Sigmoid colon (tissue), 7 donors: ENCODE results near the gene CRYBG1. TPM values are rescaled to one million over a fixed set of nuclear protein-coding genes. Genes with fewer than 3 reads are reported as not detected.

Experiments used
- DNase-seq: peaks from one replicate; pipeline ENCODE4 v3.0.0-alpha.2; 2019
- H3K27ac ChIP-seq, 4 donors: fragments of 200-600 bp; sonication (generic); one replicate each; pipeline ENCODE4 v1.5.1; 2016 to 2019; ENCODE audit warnings: mild to moderate bottlenecking in 1 of 4
- H3K27me3 ChIP-seq, 3 donors: fragments of 200-600 bp; sonication (generic); one replicate each; pipeline ENCODE4 v1.5.1; 2019; ENCODE audit warnings: mild to moderate bottlenecking in 1 of 3
- H3K36me3 ChIP-seq, 4 donors: fragments of 200-600 bp; sonication (generic); one replicate each; pipeline ENCODE4 v1.5.1; 2016 to 2019
- H3K4me1 ChIP-seq, 4 donors: fragments of 200-600 bp; sonication (generic); one replicate each; pipeline ENCODE4 v1.5.1; 2017 to 2019
- H3K4me3 ChIP-seq, 4 donors: fragments of 200-600 bp; sonication (generic); one replicate each; pipeline ENCODE4 v1.5.1; 2017 to 2019; ENCODE audit warnings: mild to moderate bottlenecking in 2 of 4, moderate library complexity in 1 of 4
- H3K9me3 ChIP-seq, 4 donors: fragments of 200-600 bp in 3 of 4; sonication (generic) in 3 of 4; one replicate each; pipeline versions ENCODE4 v1.5.1 to v1.6.1; 2013 to 2019
- EP300 ChIP-seq, 4 donors: sonication (generic); formaldehyde crosslinking; IDR thresholded peaks; one replicate each; pipeline ENCODE4 v1.6.1; 2017; ENCODE audit warnings: antibody characterized with exemption in 4 of 4
- POLR2A ChIP-seq, 2 donors: fragments of 450-650 bp; IDR thresholded peaks; one replicate each; pipeline ENCODE4 v1.6.1; 2016; ENCODE audit warnings: antibody characterized with exemption in 2 of 2, mild to moderate bottlenecking in 2 of 2, moderate library complexity in 2 of 2
- POLR2AphosphoS5 ChIP-seq, 4 donors: sonication (generic); formaldehyde crosslinking; IDR thresholded peaks; one replicate each; pipeline ENCODE4 v1.6.1; 2017; ENCODE audit warnings: antibody characterized with exemption in 4 of 4
- WGBS, 2 donors: extraction: QIAGEN DNeasy Blood & Tissue Kit; methylation state at CpG; one replicate each; pipeline ENCODE4 v1.1.7; 2013; 5-methylcytosine and 5-hydroxymethylcytosine counted together
- intact Hi-C: fragments of 100-400 bp; cut with DNase I; formaldehyde crosslinking; loops from one replicate; pipeline ENCODE4 v1.15.1; 2023
- polyA plus RNA-seq, 3 donors: library from polyadenylated mRNA; stranded (reverse); fragments of 200-250 nt; gene quantifications; one replicate each; pipeline ENCODE4 v1.2.3, GENCODE V29; 2013
- total RNA-seq, 4 donors: library from RNA; depleted of rRNA; stranded (reverse); fragments of >200 nt; gene quantifications; one replicate each; pipeline ENCODE4 v1.1.0, GENCODE V29; 2016
- TF ChIP-seq, protein P1 (sequence below), 4 experiments: fragments of 450-650 bp in 3 of 4; fragments of 200-600 bp in 1 of 4; IDR thresholded peaks; one replicate each; pipeline ENCODE4 v1.5.1; 2016 to 2019; ENCODE audit warnings: antibody characterized with exemption in 4 of 4, mild to moderate bottlenecking in 3 of 4, moderate library complexity in 2 of 4
- donor health status: healthy with polysubstance abuse.
- donor health status: Bipolar disorder and iron deficiency.
- donor health status: healthy.

CRYBG1 gene
- total and polyA plus RNA-seq, 7 donors: 5.8 to 26.5 (median 10.2) TPM

DNA sequence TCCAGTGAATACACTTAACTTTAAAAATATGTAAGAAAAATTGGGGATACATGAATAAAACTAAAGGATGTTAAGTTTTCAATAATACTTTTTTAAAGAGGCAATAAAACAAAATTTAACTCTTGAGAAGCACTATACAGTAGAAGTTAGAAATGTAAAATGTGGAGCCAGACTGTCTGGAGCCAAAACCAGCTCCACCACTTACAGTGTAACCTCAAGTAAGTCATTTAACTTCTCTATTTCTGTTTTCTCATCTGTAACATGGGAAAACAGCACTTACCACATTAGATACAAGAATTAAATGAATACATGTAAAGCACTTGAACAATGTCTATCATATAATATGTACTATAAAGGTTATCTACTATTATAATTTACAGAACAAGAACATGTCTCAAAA, 41.7 kb upstream of the CRYBG1 start:
- TF ChIP-seq POLR2A (IDR thresholded peaks at IDR 0.05) (no peak), POLR2AphosphoS5 (IDR thresholded peaks at IDR 0.05) (no peak), EP300 (IDR thresholded peaks at IDR 0.05) (no peak)
- TF ChIP-seq, protein P1, sequence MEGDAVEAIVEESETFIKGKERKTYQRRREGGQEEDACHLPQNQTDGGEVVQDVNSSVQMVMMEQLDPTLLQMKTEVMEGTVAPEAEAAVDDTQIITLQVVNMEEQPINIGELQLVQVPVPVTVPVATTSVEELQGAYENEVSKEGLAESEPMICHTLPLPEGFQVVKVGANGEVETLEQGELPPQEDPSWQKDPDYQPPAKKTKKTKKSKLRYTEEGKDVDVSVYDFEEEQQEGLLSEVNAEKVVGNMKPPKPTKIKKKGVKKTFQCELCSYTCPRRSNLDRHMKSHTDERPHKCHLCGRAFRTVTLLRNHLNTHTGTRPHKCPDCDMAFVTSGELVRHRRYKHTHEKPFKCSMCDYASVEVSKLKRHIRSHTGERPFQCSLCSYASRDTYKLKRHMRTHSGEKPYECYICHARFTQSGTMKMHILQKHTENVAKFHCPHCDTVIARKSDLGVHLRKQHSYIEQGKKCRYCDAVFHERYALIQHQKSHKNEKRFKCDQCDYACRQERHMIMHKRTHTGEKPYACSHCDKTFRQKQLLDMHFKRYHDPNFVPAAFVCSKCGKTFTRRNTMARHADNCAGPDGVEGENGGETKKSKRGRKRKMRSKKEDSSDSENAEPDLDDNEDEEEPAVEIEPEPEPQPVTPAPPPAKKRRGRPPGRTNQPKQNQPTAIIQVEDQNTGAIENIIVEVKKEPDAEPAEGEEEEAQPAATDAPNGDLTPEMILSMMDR (IDR thresholded peaks at IDR 0.05): no peak
- Histone ChIP-seq H3K27ac (no peak overlapping the region), H3K4me3 (no peak overlapping the region), H3K9me3 (no peaks in the 10 kb centered on the region), H3K27me3 (no peaks in the 10 kb centered on the region), H3K36me3 (peaks cover 0 to 14% (median 7%) of the 10 kb centered on the region in 4 donors), H3K4me1 (peaks cover 0 to 29% (median 8%) of the 10 kb centered on the region in 4 donors)
- intact Hi-C loops: no loop called here
- no peak for DNase-seq

DNA sequence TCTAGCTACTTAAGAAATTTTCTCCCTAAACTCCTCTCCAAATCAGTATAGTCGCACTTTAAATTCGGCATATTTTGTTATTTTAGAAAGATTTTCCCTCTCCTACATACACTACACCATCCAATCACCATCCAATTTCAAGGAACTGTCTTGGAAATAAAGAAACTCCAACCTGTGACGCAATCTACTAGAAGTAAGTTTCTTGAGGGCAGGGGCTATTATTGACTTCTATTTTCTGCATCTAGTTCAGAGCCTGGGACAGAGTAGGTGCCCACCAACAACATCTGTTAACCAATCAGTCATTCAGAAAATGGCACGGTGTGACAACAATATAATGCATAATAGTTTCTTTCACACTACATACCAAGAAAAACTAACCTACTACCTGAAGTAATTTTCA, 38.6 kb upstream of the CRYBG1 start:
- intact Hi-C loops: loop anchor here (10.0 kb wide), 1 partner anchor 1327 kb away; no protein-coding TSS in a partner anchor
- WGBS, 2 donors: 97 to 98% methylated on average over 4 of the region's 4 CpGs

DNA sequence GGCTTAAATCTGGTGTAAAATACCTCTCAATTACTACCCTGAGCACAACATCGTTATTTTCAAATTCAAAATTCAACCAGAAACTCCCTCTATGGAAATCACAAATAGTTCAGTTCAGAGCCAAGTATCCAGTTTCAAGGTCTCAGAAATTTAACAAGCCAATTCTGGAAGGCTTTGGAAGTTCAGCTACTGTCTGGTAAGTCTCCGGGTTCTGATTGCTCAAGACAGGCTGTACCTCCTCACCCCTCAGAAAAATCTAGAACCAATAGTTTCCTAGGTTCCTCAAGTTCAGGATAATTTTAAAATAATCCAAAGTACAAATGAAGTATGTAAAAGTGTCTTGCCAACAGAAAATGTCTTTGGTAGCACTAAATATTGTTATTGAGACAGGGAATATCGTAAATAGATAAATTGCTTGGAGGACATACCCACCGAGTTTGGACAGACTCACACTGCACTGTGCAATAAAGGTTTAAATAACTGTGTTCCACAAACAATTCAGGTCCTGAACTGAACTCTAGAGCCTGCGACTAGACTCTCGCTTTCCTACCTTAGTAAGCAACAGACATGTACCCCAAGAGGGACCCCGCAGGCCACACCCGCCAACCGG, 35.7 kb upstream of the CRYBG1 start:
- WGBS, 2 donors: 1 to 6% methylated on average over 9 of the region's 9 CpGs
- DNase-seq: no peak
- intact Hi-C loops: loop anchor here (10.0 kb wide), 1 partner anchor 1330 kb away; no protein-coding TSS in a partner anchor
- Histone ChIP-seq H3K4me3 (peak overlapping the region; percentile 64 to 88 (median 80)), H3K36me3 (no peaks in the 10 kb centered on the region), H3K4me1 (peaks cover 0 to 20% (median 17%) of the 10 kb centered on the region in 4 donors), H3K27ac (peak overlapping the region; percentile 83 to 92 (median 87)), H3K9me3 (no peaks in the 10 kb centered on the region), H3K27me3 (peaks cover 0 to 4% (median 0%) of the 10 kb centered on the region in 3 donors)
- TF ChIP-seq, protein P1 (IDR thresholded peaks at IDR 0.05): no peak
- TF ChIP-seq POLR2A (IDR thresholded peaks at IDR 0.05) (no peak), EP300 (IDR thresholded peaks at IDR 0.05) (no peak), POLR2AphosphoS5 (IDR thresholded peaks at IDR 0.05) (no peak)

More for the DNA sequence above, 38.6 kb upstream of the CRYBG1 start:
- Histone ChIP-seq H3K27me3 (no peaks in the 10 kb centered on the region), H3K4me1 (peaks cover 0 to 40% (median 23%) of the 10 kb centered on the region in 4 donors), H3K36me3 (no peaks in the 10 kb centered on the region), H3K4me3 (no peak overlapping the region), H3K27ac (no peak overlapping the region), H3K9me3 (no peaks in the 10 kb centered on the region)
- TF ChIP-seq POLR2A (IDR thresholded peaks at IDR 0.05) (no peak), EP300 (IDR thresholded peaks at IDR 0.05) (no peak), POLR2AphosphoS5 (IDR thresholded peaks at IDR 0.05) (no peak)
- TF ChIP-seq, protein P1 (IDR thresholded peaks at IDR 0.05): no peak
- no peak for DNase-seq

GRCh38 chr6:106325336-106326178, 35.0 kb upstream of the CRYBG1 start, which contains the start of gene ATG5:
ATG5 (minus strand) TSS chr6:106325760; CDS start chr6:106316208, 9,552 bp downstream.
- TF ChIP-seq POLR2A (IDR thresholded peaks at IDR 0.05): peak; percentile 56 to 68
- TF ChIP-seq EP300 (IDR thresholded peaks at IDR 0.05): peak in 1 of 4 donors; percentile 53
- TF ChIP-seq, protein P1 (IDR thresholded peaks at IDR 0.05): no peak
- TF ChIP-seq POLR2AphosphoS5 (IDR thresholded peaks at IDR 0.05): peak; percentile 69 to 93 (median 88)
- Histone ChIP-seq H3K9me3 (no peaks in the 10 kb centered on the region), H3K36me3 (no peaks in the 10 kb centered on the region), H3K27me3 (peaks cover 0 to 9% (median 0%) of the 10 kb centered on the region in 3 donors), H3K27ac (peak within 1 kb of the TSS; percentile 83 to 92 (median 87)), H3K4me3 (peak within 1 kb of the TSS; percentile 64 to 88 (median 80)), H3K4me1 (peaks cover 0 to 18% (median 15%) of the 10 kb centered on the region in 4 donors)
- intact Hi-C loops: loop anchor here (10.0 kb wide), 1 partner anchor 1331 kb away; no protein-coding TSS in a partner anchor
- peak; percentile 99 for DNase-seq
- 1% methylated on average over 56 of the region's 56 CpGs for WGBS, 2 donors
